Ovary (tissue), 9 donors: ENCODE data around the gene CHN2. TPM values are rescaled to one million over a fixed set of nuclear protein-coding genes. Genes with fewer than 3 reads are reported as not detected.

ENCODE experiments used
- DNase-seq, 5 donors: peaks; one replicate each; pipeline ENCODE4 v3.0.0-alpha.2; 2019 to 2020
- H3K27ac ChIP-seq, 2 donors: fragments of 200-600 bp; one replicate each; pipeline versions ENCODE4 v1.5.1 to v1.8.0; 2019 to 2022
- H3K27me3 ChIP-seq: fragments of 200-600 bp; one replicate; pipeline ENCODE4 v1.8.0; 2022
- H3K36me3 ChIP-seq: fragments of 200-600 bp; sonication (generic); one replicate; pipeline ENCODE4 v1.5.1; 2019
- H3K4me1 ChIP-seq: one replicate; pipeline ENCODE4 v1.8.1; 2013; ENCODE audit warnings: mild to moderate bottlenecking, moderate library complexity; ENCODE audit not compliant: insufficient read depth
- H3K4me3 ChIP-seq: fragments of 200-600 bp; sonication (generic); one replicate; pipeline ENCODE4 v1.5.1; 2017
- H3K9me3 ChIP-seq, 2 donors: fragments of 200-600 bp in 1 of 2; sonication (generic) in 1 of 2; one replicate each; pipeline versions ENCODE4 v1.5.1 to v1.8.1; 2013 to 2019; ENCODE audit warnings: mild to moderate bottlenecking in 1 of 2, moderate library complexity in 1 of 2
- EP300 ChIP-seq: sonication (generic); formaldehyde crosslinking; IDR thresholded peaks from one replicate; pipeline ENCODE4 v1.6.1; 2017; ENCODE audit warnings: antibody characterized with exemption
- POLR2A ChIP-seq: fragments of 450-650 bp; IDR thresholded peaks from one replicate; pipeline ENCODE4 v1.6.1; 2017; ENCODE audit warnings: antibody characterized with exemption, mild to moderate bottlenecking, moderate library complexity
- WGBS, 3 donors: extraction: QIAGEN DNeasy Blood & Tissue Kit in 1 of 3; methylation state at CpG; one replicate each; pipeline versions ENCODE4 v1.1.5 to v1.1.7; 2013 to 2017; 5-methylcytosine and 5-hydroxymethylcytosine counted together
- intact Hi-C, 4 donors: fragments of 100-400 bp; cut with DNase I; formaldehyde crosslinking; loops; one replicate each; pipeline versions ENCODE4 v1.11.0 to v1.15.1; 2022 to 2023
- polyA plus RNA-seq, 2 donors: library from polyadenylated mRNA; stranded (reverse); fragments of 200-250 nt in 1 of 2; fragments of 350-450 nt in 1 of 2; fragmentation: Illumina TruSeq in 1 of 2; extraction: RNeasy Lipid Tissue Mini Kit (QIAGEN cat#74804) in 1 of 2; gene quantifications; one replicate each; pipeline ENCODE4 v1.2.3, GENCODE V29; 2013 to 2014
- total RNA-seq, 7 donors: library from RNA; depleted of rRNA in 2 of 7; stranded (reverse); fragments of >200 nt in 2 of 7; fragmentation: NEBNext Ultra II Directional in 3 of 7; extraction: Animal tissue kit (Norgen Biotek cat#: 25700) in 3 of 7; gene quantifications; one replicate each; pipeline versions ENCODE4 v1.1.0 to v1.2.4, GENCODE V29; 2016 to 2023
- TF ChIP-seq, protein P1 (sequence below), 3 donors: fragments of 450-650 bp in 2 of 3; fragments of 200-600 bp in 1 of 3; IDR thresholded peaks; one replicate each; pipeline versions ENCODE4 v1.5.1 to v1.8.0; 2016 to 2022; ENCODE audit warnings: antibody characterized with exemption in 3 of 3, mild to moderate bottlenecking in 1 of 3
- donor health status: DM: no; HTN: no; CAD: no; lungs with moderate emphysema.
- donor health status: DM: no; HTN: no; CAD: no.
- donor health status: Bipolar disorder and iron deficiency.
- donor health status: DM: yes; HTN: yes; CAD: no.
- donor health status: DM: no; HTN: no; CAD: no.
- donor health status: DM: yes; HTN: yes; CAD: no.

CHN2 gene
- total and polyA plus RNA-seq, 9 donors, result 17.9 to 32.6 (median 22.3) TPM

DNA sequence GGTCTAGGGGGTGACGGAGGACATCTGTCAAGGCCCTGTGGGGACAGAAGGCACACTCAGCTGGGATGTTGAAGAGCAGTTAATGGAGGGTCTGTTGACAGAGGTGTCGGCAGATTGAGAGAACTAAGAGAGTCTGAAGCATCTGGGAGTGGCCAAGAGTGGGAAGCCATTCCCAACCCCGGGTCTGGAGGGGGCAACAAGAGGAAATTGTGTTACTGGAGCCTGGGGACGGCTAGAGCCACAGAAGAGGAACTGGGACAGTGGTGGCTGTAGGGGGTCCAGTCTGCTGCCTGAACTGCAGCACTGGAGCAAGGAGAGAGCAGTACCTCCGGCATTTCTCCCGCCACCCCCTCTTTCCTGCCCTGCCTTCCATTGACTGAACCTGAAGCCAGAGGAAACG is 136.6 kb downstream of the CHN2 start:
- Histone ChIP-seq H3K36me3 (no peaks in the 10 kb centered on the region), H3K27ac (no peak overlapping the region), H3K4me1 (peaks cover 5% of the 10 kb centered on the region), H3K9me3 (no peaks in the 10 kb centered on the region), H3K27me3 (no peaks in the 10 kb centered on the region), H3K4me3 (no peak overlapping the region)
- 79 to 91% (median 86%) methylated on average over 7 of the region's 7 CpGs for WGBS, 3 donors
- intact Hi-C loops, result no loop called here
- no peak for DNase-seq
- TF ChIP-seq, protein P1, sequence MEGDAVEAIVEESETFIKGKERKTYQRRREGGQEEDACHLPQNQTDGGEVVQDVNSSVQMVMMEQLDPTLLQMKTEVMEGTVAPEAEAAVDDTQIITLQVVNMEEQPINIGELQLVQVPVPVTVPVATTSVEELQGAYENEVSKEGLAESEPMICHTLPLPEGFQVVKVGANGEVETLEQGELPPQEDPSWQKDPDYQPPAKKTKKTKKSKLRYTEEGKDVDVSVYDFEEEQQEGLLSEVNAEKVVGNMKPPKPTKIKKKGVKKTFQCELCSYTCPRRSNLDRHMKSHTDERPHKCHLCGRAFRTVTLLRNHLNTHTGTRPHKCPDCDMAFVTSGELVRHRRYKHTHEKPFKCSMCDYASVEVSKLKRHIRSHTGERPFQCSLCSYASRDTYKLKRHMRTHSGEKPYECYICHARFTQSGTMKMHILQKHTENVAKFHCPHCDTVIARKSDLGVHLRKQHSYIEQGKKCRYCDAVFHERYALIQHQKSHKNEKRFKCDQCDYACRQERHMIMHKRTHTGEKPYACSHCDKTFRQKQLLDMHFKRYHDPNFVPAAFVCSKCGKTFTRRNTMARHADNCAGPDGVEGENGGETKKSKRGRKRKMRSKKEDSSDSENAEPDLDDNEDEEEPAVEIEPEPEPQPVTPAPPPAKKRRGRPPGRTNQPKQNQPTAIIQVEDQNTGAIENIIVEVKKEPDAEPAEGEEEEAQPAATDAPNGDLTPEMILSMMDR (IDR thresholded peaks at IDR 0.05), result no peak
- no peak for TF ChIP-seq EP300
- no peak for TF ChIP-seq POLR2A

DNA sequence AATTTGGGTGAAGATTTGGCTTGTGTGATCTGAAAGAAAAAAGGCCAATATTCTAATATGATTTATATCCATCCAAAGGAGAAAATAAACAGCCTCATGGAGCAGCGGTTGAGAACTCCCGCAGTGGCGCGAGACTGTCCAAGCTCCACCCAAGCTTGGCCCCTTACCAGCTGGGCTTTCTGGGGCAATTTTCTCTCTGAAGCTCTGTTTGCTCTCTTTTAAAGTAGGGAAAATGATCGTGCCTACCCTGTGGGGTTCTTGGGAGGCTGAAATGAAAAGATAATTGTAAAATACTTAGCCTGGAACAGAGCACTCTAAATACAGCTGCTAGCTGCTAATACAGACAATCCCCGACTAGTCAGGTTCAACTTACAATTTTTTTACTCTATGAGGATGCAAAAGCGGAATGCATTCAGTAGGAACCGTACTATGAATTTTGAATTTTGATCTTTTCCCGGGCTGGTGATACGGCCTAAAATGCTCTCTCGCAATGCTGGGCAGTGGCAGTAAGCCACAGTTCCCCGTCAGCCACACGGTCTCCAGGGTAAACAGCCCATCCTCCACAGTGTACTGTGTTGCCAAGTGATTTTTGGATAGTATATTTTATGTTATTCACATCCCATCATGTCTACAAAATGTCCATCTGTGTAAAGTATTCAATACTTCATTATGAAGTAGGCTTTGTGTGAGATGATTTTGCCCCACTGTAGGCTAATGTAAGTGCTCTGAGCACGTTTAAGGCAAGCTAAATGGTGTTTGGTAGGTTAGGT is 137.7 kb downstream of the CHN2 start:
- no peaks in the 10 kb centered on the region for H3K27me3 ChIP-seq
- 75 to 79% (median 77%) methylated on average over 14 of the region's 14 CpGs for WGBS, 3 donors
- no peaks in the 10 kb centered on the region for H3K36me3 ChIP-seq
- intact Hi-C loops, result no loop called here
- H3K4me1 ChIP-seq, result peaks cover 5% of the 10 kb centered on the region
- no peak overlapping the region for H3K27ac ChIP-seq
- H3K9me3 ChIP-seq, result no peaks in the 10 kb centered on the region
- H3K4me3 ChIP-seq, result no peak overlapping the region
- no peak for TF ChIP-seq POLR2A
- TF ChIP-seq, protein P1 (IDR thresholded peaks at IDR 0.05), result no peak
- no peak for TF ChIP-seq EP300
- no peak for DNase-seq

DNA sequence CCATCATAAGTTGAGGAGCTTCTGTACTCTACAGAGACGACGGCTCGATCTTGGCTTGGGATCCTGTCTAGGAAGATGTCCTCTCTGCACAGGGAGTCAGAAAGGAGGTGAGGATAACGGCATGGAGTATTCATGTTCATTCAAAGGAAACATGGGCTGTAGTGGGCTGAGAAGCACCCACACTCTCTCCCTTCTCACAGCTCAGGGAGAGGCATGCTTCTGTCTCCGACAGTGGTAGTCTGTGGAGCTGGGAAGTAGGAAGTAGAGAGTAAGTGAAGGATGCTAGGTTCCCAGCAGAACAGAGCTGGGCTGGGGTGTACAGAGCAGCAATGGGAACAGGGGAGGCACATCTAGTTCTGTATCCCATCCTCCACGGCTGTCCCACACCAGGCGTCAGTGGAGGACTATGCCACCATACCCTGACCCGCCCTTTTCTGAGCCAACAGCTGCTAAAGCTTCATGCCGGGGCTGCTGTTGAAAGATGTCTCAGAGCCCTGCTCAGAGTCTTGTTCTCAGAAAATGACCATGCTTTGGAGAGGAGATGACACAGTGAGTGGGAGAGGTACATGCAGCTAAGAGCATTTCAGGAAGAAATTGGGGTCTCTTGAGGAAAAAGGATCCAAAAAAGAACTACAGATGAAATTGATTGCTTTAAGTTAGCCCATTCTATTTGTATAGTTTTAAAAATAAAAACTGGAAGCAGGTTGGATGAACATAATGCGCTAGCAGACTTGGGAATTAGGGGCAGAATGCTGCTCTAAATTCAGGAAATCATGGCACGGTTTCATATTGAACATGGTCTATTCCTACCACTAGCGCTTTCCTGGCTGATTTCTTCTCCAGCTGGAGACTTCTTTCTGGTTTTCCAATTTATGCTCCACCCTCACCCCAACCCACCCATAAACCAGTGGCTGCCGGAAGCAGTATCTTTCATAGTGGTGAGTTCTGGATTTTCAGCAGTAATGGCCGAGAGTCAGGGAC is 138.6 kb downstream of the CHN2 start:
- no peaks in the 10 kb centered on the region for H3K36me3 ChIP-seq
- no peak overlapping the region for H3K27ac ChIP-seq
- WGBS, 3 donors, result 90 to 92% (median 90%) methylated on average over 14 of the region's 14 CpGs
- no peaks in the 10 kb centered on the region for H3K27me3 ChIP-seq
- intact Hi-C loops, result no loop called here
- H3K4me3 ChIP-seq, result no peak overlapping the region
- H3K9me3 ChIP-seq, result no peaks in the 10 kb centered on the region
- no peak for DNase-seq
- peaks cover 7% of the 10 kb centered on the region for H3K4me1 ChIP-seq
- TF ChIP-seq, protein P1 (IDR thresholded peaks at IDR 0.05), result no peak
- TF ChIP-seq EP300 (no peak), POLR2A (no peak)

DNA sequence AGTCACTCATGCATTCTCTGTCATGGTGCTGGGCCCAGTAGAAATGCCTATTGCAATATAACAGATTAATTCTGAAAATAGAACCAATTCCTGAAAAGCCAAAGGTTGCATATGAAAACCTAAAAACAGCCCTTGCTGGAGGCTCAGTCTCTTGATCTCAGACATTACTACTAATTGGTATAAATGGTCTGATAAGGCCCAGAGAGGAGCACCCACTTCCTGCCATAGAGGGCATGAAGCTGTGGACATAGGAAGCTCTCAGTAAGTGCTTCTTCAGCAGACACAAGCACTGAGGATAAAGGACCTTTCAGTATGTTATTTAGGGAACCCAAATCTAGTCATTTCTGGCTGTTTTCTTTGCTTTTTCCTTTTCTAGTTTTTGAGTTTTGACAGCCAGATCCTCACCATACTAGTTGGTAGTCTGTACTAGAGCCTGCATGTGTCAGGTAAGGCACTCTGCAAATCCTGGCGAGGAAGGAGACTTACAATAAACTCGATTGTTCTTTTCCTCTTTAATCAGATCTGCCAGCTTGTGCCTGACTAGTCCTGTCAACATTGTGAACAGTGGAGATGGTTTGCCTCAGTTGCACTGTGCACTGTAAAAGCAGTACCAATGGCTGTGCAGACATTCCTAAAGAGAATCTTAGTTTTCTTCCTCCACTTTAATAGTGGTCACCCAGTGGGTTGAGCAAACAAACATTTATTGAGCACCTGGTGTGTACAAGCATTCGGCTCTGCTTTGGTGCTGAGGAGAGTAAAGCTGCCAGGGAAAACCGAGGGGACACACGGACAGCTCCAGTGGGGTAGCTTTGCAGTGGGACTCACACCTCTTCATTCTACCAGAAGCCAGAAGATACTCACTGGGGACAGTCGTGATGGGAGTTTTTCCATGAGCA is 140.9 kb downstream of the CHN2 start:
- TF ChIP-seq EP300 (no peak), POLR2A (no peak)
- TF ChIP-seq, protein P1 (IDR thresholded peaks at IDR 0.05), result no peak
- Histone ChIP-seq H3K27ac (no peak overlapping the region), H3K4me1 (peaks cover 5% of the 10 kb centered on the region), H3K27me3 (no peaks in the 10 kb centered on the region), H3K9me3 (no peaks in the 10 kb centered on the region), H3K4me3 (no peak overlapping the region), H3K36me3 (no peaks in the 10 kb centered on the region)
- intact Hi-C loops, result no loop called here
- no peak for DNase-seq
- WGBS, 3 donors, result 90 to 93% (median 90%) methylated on average over 6 of the region's 6 CpGs
